GM23248 (cell line): ENCODE data around the gene AKT1S1. TPM values are rescaled to one million over a fixed set of nuclear protein-coding genes. Genes with fewer than 3 reads are reported as not detected.

Experiments used
- DNase-seq: peaks from one replicate; pipeline ENCODE4 v3.0.0-alpha.2; 2015
- H2AFZ ChIP-seq: fragments of 200-600 bp; sonication (generic); 2 replicates; pipeline ENCODE4 v1.6.1; 2016; ENCODE audit warnings: antibody characterized with exemption
- H3F3A ChIP-seq: fragments of 200-600 bp; sonication (generic); 2 replicates; pipeline ENCODE4 v1.6.1; 2016; ENCODE audit warnings: mild to moderate bottlenecking, antibody characterized with exemption, mixed run types; ENCODE audit not compliant: insufficient read depth
- H3K27ac ChIP-seq: fragments of 200-600 bp; sonication (generic); 2 replicates; pipeline ENCODE4 v1.5.1; 2016; ENCODE audit warnings: mild to moderate bottlenecking
- H3K27me3 ChIP-seq: fragments of 200-600 bp; sonication (generic); replicated peaks from 2 replicates; pipeline ENCODE4 v1.6.1; 2016; ENCODE audit warnings: mild to moderate bottlenecking; ENCODE audit not compliant: insufficient read depth
- H3K36me3 ChIP-seq: fragments of 200-600 bp; sonication (generic); 2 replicates; pipeline ENCODE4 v1.6.1; 2016; ENCODE audit warnings: low read depth, mild to moderate bottlenecking
- H3K4me1 ChIP-seq: fragments of 200-600 bp; sonication (generic); 2 replicates; pipeline ENCODE4 v1.6.1; 2016; ENCODE audit warnings: mild to moderate bottlenecking; ENCODE audit not compliant: insufficient read depth
- H3K4me2 ChIP-seq: fragments of 200-600 bp; sonication (generic); one replicate; pipeline ENCODE4 v1.6.1; 2016; ENCODE audit warnings: mild to moderate bottlenecking; ENCODE audit not compliant: unreplicated experiment
- H3K4me3 ChIP-seq: fragments of 200-600 bp; sonication (generic); 2 replicates; pipeline ENCODE4 v1.5.1; 2016; ENCODE audit warnings: mild to moderate bottlenecking
- H3K79me2 ChIP-seq: fragments of 200-600 bp; sonication (generic); 2 replicates; pipeline ENCODE4 v1.6.1; 2016; ENCODE audit warnings: mild to moderate bottlenecking; ENCODE audit not compliant: insufficient read depth
- H3K9ac ChIP-seq: fragments of 200-600 bp; sonication (generic); 2 replicates; pipeline ENCODE4 v1.6.1; 2016; ENCODE audit warnings: mild to moderate bottlenecking
- H3K9me2 ChIP-seq: fragments of 200-600 bp; sonication (generic); 2 replicates; pipeline ENCODE4 v1.6.1; 2016; ENCODE audit warnings: mixed run types, mild to moderate bottlenecking, moderate library complexity; ENCODE audit not compliant: insufficient read depth
- H3K9me3 ChIP-seq: fragments of 200-600 bp; sonication (generic); one replicate; pipeline ENCODE4 v1.6.1; 2017; ENCODE audit warnings: low read depth
- H4K20me1 ChIP-seq: fragments of 200-600 bp; sonication (generic); 2 replicates; pipeline ENCODE4 v1.6.0; 2016; ENCODE audit not compliant: insufficient read depth
- EZH2 ChIP-seq: fragments of 200-600 bp; sonication (generic); IDR thresholded peaks from 2 replicates; pipeline ENCODE4 v1.6.1; 2018; ENCODE audit warnings: antibody characterized with exemption, mild to moderate bottlenecking; ENCODE audit not compliant: insufficient read depth, poor library complexity, severe bottlenecking
- EZH2phosphoT487 ChIP-seq: fragments of 200-600 bp; sonication (generic); IDR thresholded peaks from 2 replicates; pipeline ENCODE4 v1.6.1; 2018; ENCODE audit warnings: antibody characterized with exemption, moderate library complexity, mild to moderate bottlenecking, low read depth; ENCODE audit not compliant: insufficient read depth
- WGBS, 2 experiments: methylation state at CpG; one replicate each; pipeline ENCODE4 v1.1.6; 2015 to 2017; ENCODE audit warnings: low lambda C conversion rate in 2 of 2, low coverage in 1 of 2; ENCODE audit errors: missing lambda C conversion rate in 2 of 2; 5-methylcytosine and 5-hydroxymethylcytosine counted together
- in situ Hi-C: fragments of 300-500 bp; cut with MboI; formaldehyde crosslinking; loops from 2 replicates; pipeline ENCODE4 v1.15.0; 2020
- polyA plus RNA-seq: library from polyadenylated mRNA; unstranded; fragments of >200 nt; fragmentation: Nextera tagmentation; extraction: Ambion mirVana; gene quantifications from 2 replicates; pipeline ENCODE4 v1.2.1, GENCODE V29; 2016
- total RNA-seq: library from RNA; depleted of rRNA; stranded (reverse); fragments of >200 nt; shearing (Covaris generic); gene quantifications from 2 replicates; pipeline ENCODE4 v1.2.3, GENCODE V29; 2014

The AKT1S1 gene
- total and polyA plus RNA-seq, 2 experiments from 2014 or later: 17.3 to 60.4 TPM

- no peaks in the 10 kb centered on the region for H3K9me3 ChIP-seq
These were observed 13.2 kb downstream of the AKT1S1 start for GRCh38 chr19:49863935-49864320.

GRCh38 chr19:49863254-49863934, 13.8 kb downstream of the AKT1S1 start:
- no peak for DNase-seq
- Histone ChIP-seq H3K79me2 (peaks cover 32% of the 10 kb centered on the region), H3F3A (peaks cover 23% of the 10 kb centered on the region), H3K36me3 (peaks cover 9% of the 10 kb centered on the region; the same call in 1 of the 2 replicates), H3K27ac (no peak overlapping the region), H3K4me2 (no peak overlapping the region), H4K20me1 (no peaks in the 10 kb centered on the region), H3K9ac (no peak overlapping the region), H3K9me2 (no peaks in the 10 kb centered on the region), H2AFZ (no peak overlapping the region), H3K9me3 (no peaks in the 10 kb centered on the region), H3K4me1 (peaks cover 14% of the 10 kb centered on the region), H3K4me3 (no peak overlapping the region), H3K27me3 (no peaks in the 10 kb centered on the region)
- TF ChIP-seq EZH2: no peak
- no peak for TF ChIP-seq EZH2phosphoT487
- 90% methylated on average over 24 of the region's 24 CpGs for WGBS, 2 experiments
- in situ Hi-C loops: no loop called here

More at GRCh38 chr19:49863935-49864320, 13.2 kb downstream of the AKT1S1 start:
- in situ Hi-C loops: no loop called here
- H3K4me1 ChIP-seq: peaks cover 14% of the 10 kb centered on the region
- peaks cover 9% of the 10 kb centered on the region; the same call in 1 of the 2 replicates for H3K36me3 ChIP-seq
- 88 to 92% methylated on average over 17 of the region's 17 CpGs for WGBS, 2 experiments
- H4K20me1 ChIP-seq: no peaks in the 10 kb centered on the region
- H3K4me3 ChIP-seq: no peak overlapping the region
- H2AFZ ChIP-seq: no peak overlapping the region
- no peaks in the 10 kb centered on the region for H3K27me3 ChIP-seq
- H3K9me2 ChIP-seq: no peaks in the 10 kb centered on the region
- DNase-seq: no peak
- H3F3A ChIP-seq: peaks cover 21% of the 10 kb centered on the region
- no peak overlapping the region for H3K9ac ChIP-seq
- no peak overlapping the region for H3K4me2 ChIP-seq
- peaks cover 32% of the 10 kb centered on the region for H3K79me2 ChIP-seq
- H3K27ac ChIP-seq: no peak overlapping the region
- TF ChIP-seq EZH2 (no peak), EZH2phosphoT487 (no peak)

- no peak for DNase-seq
- TF ChIP-seq EZH2 (no peak), EZH2phosphoT487 (no peak)
- no peak overlapping the region for H3K4me3 ChIP-seq
- H3K79me2 ChIP-seq: peaks cover 32% of the 10 kb centered on the region
- no peak overlapping the region for H3K27ac ChIP-seq
- H3F3A ChIP-seq: peaks cover 17% of the 10 kb centered on the region
- peaks cover 9% of the 10 kb centered on the region; the same call in 1 of the 2 replicates for H3K36me3 ChIP-seq
- H3K4me2 ChIP-seq: no peak overlapping the region
- no peaks in the 10 kb centered on the region for H3K9me3 ChIP-seq
- 84 to 96% methylated on average over 20 to 48 of the region's 49 CpGs for WGBS, 2 experiments
- no peaks in the 10 kb centered on the region for H4K20me1 ChIP-seq
- H3K27me3 ChIP-seq: no peaks in the 10 kb centered on the region
- no peak overlapping the region for H3K9ac ChIP-seq
- in situ Hi-C loops: no loop called here
- H3K4me1 ChIP-seq: peaks cover 14% of the 10 kb centered on the region
- H2AFZ ChIP-seq: no peak overlapping the region
- no peaks in the 10 kb centered on the region for H3K9me2 ChIP-seq
These were observed 14.5 kb downstream of the AKT1S1 start for GRCh38 chr19:49862391-49863253.

- DNase-seq: no peak
- in situ Hi-C loops: no loop called here
- Histone ChIP-seq H3K9me2 (no peaks in the 10 kb centered on the region), H3K9ac (no peak overlapping the region), H3K79me2 (peaks cover 32% of the 10 kb centered on the region), H3K4me1 (peaks cover 14% of the 10 kb centered on the region), H4K20me1 (no peaks in the 10 kb centered on the region), H3K9me3 (no peaks in the 10 kb centered on the region), H3K36me3 (peaks cover 9% of the 10 kb centered on the region; the same call in 1 of the 2 replicates), H3K27ac (no peak overlapping the region), H3K4me2 (no peak overlapping the region), H3K4me3 (no peak overlapping the region), H3F3A (peaks cover 22% of the 10 kb centered on the region), H2AFZ (no peak overlapping the region), H3K27me3 (no peaks in the 10 kb centered on the region)
- WGBS, 2 experiments: 84 to 85% methylated on average over 35 to 60 of the region's 60 CpGs
- TF ChIP-seq EZH2: no peak
- TF ChIP-seq EZH2phosphoT487: no peak
These were observed 15.4 kb downstream of the AKT1S1 start for GRCh38 chr19:49861541-49862378.
